Measurements from ENCODE around the gene FHOD3. TPM values are rescaled to one million over a fixed set of nuclear protein-coding genes. Genes with fewer than 3 reads are reported as not detected.
"Not testable (repeated sequence)": the region's sequence is repeated elsewhere in the genome, so short reads cannot be mapped to it uniquely, and the experiment has no call there.

FHOD3 gene
- total RNA-seq, 1 donor, result 13.0 TPM

DNA sequence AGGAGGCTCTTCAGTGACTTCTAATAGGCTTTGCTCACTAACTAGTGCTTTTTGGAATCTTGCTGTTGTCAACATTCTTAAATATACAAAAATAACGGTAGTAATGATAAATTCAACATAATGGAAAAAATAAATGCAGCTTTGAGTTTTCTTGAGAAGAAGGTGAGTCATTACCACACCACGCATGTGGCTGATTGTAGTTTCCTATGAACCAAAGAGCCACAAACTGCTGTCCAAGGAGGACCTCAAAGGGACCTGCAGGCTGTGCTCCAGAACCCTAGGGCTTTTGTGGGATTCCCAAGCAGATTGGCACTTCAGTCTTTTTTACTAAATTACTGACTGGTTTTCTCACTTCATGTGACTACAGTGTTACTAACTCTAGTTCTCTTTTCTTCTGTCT, 464.6 kb downstream of the FHOD3 start:
- Histone ChIP-seq H3K27ac (ENCODE audit: low read depth, low read length) (no peak overlapping the region), H4K20me1 (ENCODE audit: insufficient read depth, low read length) (no peaks in the 10 kb centered on the region), H3K4me2 (ENCODE audit: insufficient read depth, low read length) (no peak overlapping the region), H3K4me1 (ENCODE audit: insufficient read depth, low read length) (peaks cover 15% of the 10 kb centered on the region), H3K4me3 (ENCODE audit: insufficient read depth, low read length) (no peak overlapping the region), H3K27me3 (ENCODE audit: insufficient read depth, low read length) (no peaks in the 10 kb centered on the region), H2AFZ (ENCODE audit: low read length) (no peak overlapping the region), H3K79me2 (ENCODE audit: insufficient read depth, low read length) (no peaks in the 10 kb centered on the region), H3K36me3 (ENCODE audit: insufficient read depth, low read length) (no peaks in the 10 kb centered on the region), H3K9me3 (ENCODE audit: low read depth, low read length) (no peaks in the 10 kb centered on the region)
- peak; percentile 89 for DNase-seq (ENCODE audit: insufficient read length, low spot score, missing footprints)
- TF ChIP-seq, protein P1, sequence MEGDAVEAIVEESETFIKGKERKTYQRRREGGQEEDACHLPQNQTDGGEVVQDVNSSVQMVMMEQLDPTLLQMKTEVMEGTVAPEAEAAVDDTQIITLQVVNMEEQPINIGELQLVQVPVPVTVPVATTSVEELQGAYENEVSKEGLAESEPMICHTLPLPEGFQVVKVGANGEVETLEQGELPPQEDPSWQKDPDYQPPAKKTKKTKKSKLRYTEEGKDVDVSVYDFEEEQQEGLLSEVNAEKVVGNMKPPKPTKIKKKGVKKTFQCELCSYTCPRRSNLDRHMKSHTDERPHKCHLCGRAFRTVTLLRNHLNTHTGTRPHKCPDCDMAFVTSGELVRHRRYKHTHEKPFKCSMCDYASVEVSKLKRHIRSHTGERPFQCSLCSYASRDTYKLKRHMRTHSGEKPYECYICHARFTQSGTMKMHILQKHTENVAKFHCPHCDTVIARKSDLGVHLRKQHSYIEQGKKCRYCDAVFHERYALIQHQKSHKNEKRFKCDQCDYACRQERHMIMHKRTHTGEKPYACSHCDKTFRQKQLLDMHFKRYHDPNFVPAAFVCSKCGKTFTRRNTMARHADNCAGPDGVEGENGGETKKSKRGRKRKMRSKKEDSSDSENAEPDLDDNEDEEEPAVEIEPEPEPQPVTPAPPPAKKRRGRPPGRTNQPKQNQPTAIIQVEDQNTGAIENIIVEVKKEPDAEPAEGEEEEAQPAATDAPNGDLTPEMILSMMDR (IDR thresholded peaks at IDR 0.05; ENCODE audit: extremely low read depth, low read depth, low read length), result no peak

DNA sequence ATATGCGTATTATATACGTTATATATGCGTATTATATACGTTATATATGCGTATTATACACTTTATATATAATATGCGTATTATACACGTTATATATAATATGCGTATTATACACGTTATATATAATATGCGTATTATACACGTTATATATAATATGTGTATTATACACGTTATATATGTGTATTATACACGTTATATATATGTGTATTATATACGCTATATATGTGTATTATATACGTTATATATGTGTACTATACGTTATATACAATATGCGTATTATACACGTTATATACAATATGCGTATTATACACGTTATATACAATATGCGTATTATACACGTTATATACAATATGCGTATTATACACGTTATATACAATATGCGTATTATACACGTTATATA, 465.5 kb downstream of the FHOD3 start:
- H3K4me2 ChIP-seq (ENCODE audit: insufficient read depth, low read length); H3K27me3 ChIP-seq (ENCODE audit: insufficient read depth, low read length); H3K4me3 ChIP-seq (ENCODE audit: insufficient read depth, low read length): not testable (repeated sequence)

DNA sequence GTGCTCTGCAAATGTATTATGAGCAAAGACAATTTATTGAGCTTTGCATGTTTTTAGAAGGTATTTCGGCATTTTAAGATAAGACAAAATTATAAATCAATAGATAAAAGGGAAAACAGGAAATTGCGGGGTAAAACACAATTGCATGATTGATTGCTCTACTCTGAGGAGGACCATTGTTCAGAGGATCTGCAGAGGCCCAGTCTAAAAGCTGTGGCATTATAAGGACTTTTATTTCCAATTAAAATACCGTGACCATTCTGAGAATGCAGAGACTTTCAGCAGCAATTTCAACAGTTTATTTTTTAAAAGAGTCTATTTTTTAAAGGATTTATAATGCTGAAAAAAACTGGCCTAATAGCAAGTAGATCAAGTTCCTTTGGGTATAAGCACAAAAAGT, 469.3 kb downstream of the FHOD3 start:
- H3K4me1 ChIP-seq (ENCODE audit: insufficient read depth, low read length), result peaks cover 3% of the 10 kb centered on the region
- DNase-seq (ENCODE audit: insufficient read length, low spot score, missing footprints), result no peak

More for the DNA sequence above, 465.5 kb downstream of the FHOD3 start:
- not testable (repeated sequence) for DNase-seq (ENCODE audit: insufficient read length, low spot score, missing footprints); H3K79me2 ChIP-seq (ENCODE audit: insufficient read depth, low read length); H2AFZ ChIP-seq (ENCODE audit: low read length); H3K36me3 ChIP-seq (ENCODE audit: insufficient read depth, low read length); H3K9me3 ChIP-seq (ENCODE audit: low read depth, low read length); H4K20me1 ChIP-seq (ENCODE audit: insufficient read depth, low read length); H3K4me1 ChIP-seq (ENCODE audit: insufficient read depth, low read length); H3K27ac ChIP-seq (ENCODE audit: low read depth, low read length)

DNA sequence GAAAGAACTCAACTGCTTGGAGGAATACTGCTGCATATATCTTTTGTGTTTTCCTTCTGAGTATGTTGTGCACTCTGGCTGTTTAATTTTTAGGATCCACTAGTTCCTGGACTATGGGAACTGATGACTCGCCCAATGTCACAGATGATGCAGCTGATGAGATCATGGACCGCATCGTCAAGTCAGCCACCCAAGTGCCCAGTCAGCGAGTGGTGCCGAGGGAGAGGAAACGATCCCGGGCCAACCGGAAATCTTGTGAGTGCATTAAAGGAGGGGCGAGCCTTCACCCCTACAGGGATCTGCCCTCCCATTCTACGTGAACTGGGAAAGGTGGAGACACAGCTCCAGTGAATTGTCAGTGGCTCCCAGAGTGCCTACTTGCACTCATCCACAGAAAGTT, 471.7 kb downstream of the FHOD3 start:
- Histone ChIP-seq H2AFZ (ENCODE audit: low read length) (no peak overlapping the region), H3K27me3 (ENCODE audit: insufficient read depth, low read length) (no peaks in the 10 kb centered on the region), H3K4me3 (ENCODE audit: insufficient read depth, low read length) (no peak overlapping the region), H3K4me1 (ENCODE audit: insufficient read depth, low read length) (peaks cover 12% of the 10 kb centered on the region), H3K36me3 (ENCODE audit: insufficient read depth, low read length) (no peaks in the 10 kb centered on the region), H3K79me2 (ENCODE audit: insufficient read depth, low read length) (no peaks in the 10 kb centered on the region), H3K4me2 (ENCODE audit: insufficient read depth, low read length) (no peak overlapping the region), H4K20me1 (ENCODE audit: insufficient read depth, low read length) (no peaks in the 10 kb centered on the region), H3K9me3 (ENCODE audit: low read depth, low read length) (peaks cover 4% of the 10 kb centered on the region), H3K27ac (ENCODE audit: low read depth, low read length) (no peak overlapping the region)
- TF ChIP-seq, protein P1 (IDR thresholded peaks at IDR 0.05; ENCODE audit: extremely low read depth, low read depth, low read length), result no peak
- DNase-seq (ENCODE audit: insufficient read length, low spot score, missing footprints), result peak; percentile 72

More for the DNA sequence above, 469.3 kb downstream of the FHOD3 start:
- H3K4me3 ChIP-seq (ENCODE audit: insufficient read depth, low read length), result no peak overlapping the region
- peaks cover 4% of the 10 kb centered on the region for H3K9me3 ChIP-seq (ENCODE audit: low read depth, low read length)
- H3K4me2 ChIP-seq (ENCODE audit: insufficient read depth, low read length), result no peak overlapping the region
- no peak overlapping the region for H2AFZ ChIP-seq (ENCODE audit: low read length)
- no peaks in the 10 kb centered on the region for H4K20me1 ChIP-seq (ENCODE audit: insufficient read depth, low read length)
- no peaks in the 10 kb centered on the region for H3K27me3 ChIP-seq (ENCODE audit: insufficient read depth, low read length)
- H3K36me3 ChIP-seq (ENCODE audit: insufficient read depth, low read length), result no peaks in the 10 kb centered on the region
- no peaks in the 10 kb centered on the region for H3K79me2 ChIP-seq (ENCODE audit: insufficient read depth, low read length)
- no peak overlapping the region for H3K27ac ChIP-seq (ENCODE audit: low read depth, low read length)
- TF ChIP-seq, protein P1 (IDR thresholded peaks at IDR 0.05; ENCODE audit: extremely low read depth, low read depth, low read length), result no peak
